HepG2 (cell line): Measurements from ENCODE around the gene SEMA5B. TPM values are rescaled to one million over a fixed set of nuclear protein-coding genes. Genes with fewer than 3 reads are reported as not detected.

Experiments used
- ATAC-seq: fragments of 200-7000 bp; cut with Tn5 transposase; 3 replicates; pipeline ENCODE4 v1.9.1; 2020; ENCODE audit warnings: mild to moderate bottlenecking, moderate library complexity
- BruUV-seq: library from RNA; stranded (reverse); fragments of 400-500 nt; replicated peaks from 2 replicates; lab custom pipeline; 2021; lab: Mats Ljungman, UMichigan
- CTCF ChIA-PET: fragments of 300-600 bp; formaldehyde crosslinking; extraction: SDS; loops from one replicate; lab custom pipeline; 2021; ENCODE audit warnings: low total read pairs, inconsistent platforms, low intra/inter-chr PET ratio; lab: Yijun Ruan, JAX
- POLR2A ChIA-PET: fragments of 350-600 bp; sonication (Branson Sonifier 250); formaldehyde crosslinking; loops from one replicate; lab custom pipeline; 2020; ENCODE audit warnings: antibody characterized with exemption, inconsistent platforms; lab: Yijun Ruan, JAX
- DNase-seq: peaks from one replicate; pipeline ENCODE4 v3.0.0-alpha.2; 2015; ENCODE audit warnings: low spot score
- FAIRE-seq: peaks from 3 replicates; lab custom pipeline; 2011; peaks lifted over from hg19 to GRCh38; lab: Jason Lieb, UNC
- H2AFZ ChIP-seq: one replicate; pipeline ENCODE4 v1.6.1; 2011; ENCODE audit warnings: low read length, inconsistent platforms
- H3K27ac ChIP-seq: fragments of 300-600 bp; 3 replicates; pipeline ENCODE4 v1.8.0; 2011; ENCODE audit warnings: mixed run types, mild to moderate bottlenecking, mixed read lengths, low read length, inconsistent platforms; ENCODE audit not compliant: insufficient read depth; ENCODE audit errors: extremely low read length
- H3K27me3 ChIP-seq, 2 experiments: fragments of 200-600 bp in 1 of 2; 2 replicates in 1 of 2; 3 replicates in 1 of 2; pipeline versions ENCODE4 v1.6.0 to v1.8.0; 2011; ENCODE audit warnings: low read length in 2 of 2, mild to moderate bottlenecking in 2 of 2, moderate library complexity in 2 of 2, inconsistent platforms in 1 of 2; ENCODE audit not compliant: insufficient read depth in 2 of 2, control insufficient read depth in 1 of 2
- H3K36me3 ChIP-seq, 2 experiments: fragments of 200-600 bp in 1 of 2; replicated peaks in 1 of 2; 2 replicates in 1 of 2; 3 replicates in 1 of 2; pipeline versions ENCODE4 v1.5.1 to v1.8.0; 2011; ENCODE audit warnings: low read length in 2 of 2, inconsistent platforms in 1 of 2; ENCODE audit not compliant: insufficient read depth in 2 of 2, control insufficient read depth in 1 of 2
- H3K4me1 ChIP-seq: 2 replicates; pipeline ENCODE4 v1.5.1; 2012; ENCODE audit warnings: low read length, inconsistent platforms; ENCODE audit not compliant: insufficient read depth
- H3K4me2 ChIP-seq: 2 replicates; pipeline ENCODE4 v1.6.0; 2011; ENCODE audit warnings: low read depth, low read length, inconsistent platforms
- H3K4me3 ChIP-seq, 3 experiments: fragments of 200-600 bp in 1 of 3; sonication (generic), shearing (Covaris generic) in 1 of 3; replicated peaks in 1 of 3; 2 replicates each; pipeline ENCODE4 v1.5.1; 2011 to 2016; ENCODE audit warnings: low read length in 3 of 3, inconsistent platforms in 2 of 3, low read depth in 2 of 3, mild to moderate bottlenecking in 2 of 3, control low read depth in 1 of 3, mixed read lengths in 1 of 3; ENCODE audit not compliant: insufficient read depth in 1 of 3
- H3K79me2 ChIP-seq: one replicate; pipeline ENCODE4 v1.6.1; 2011; ENCODE audit warnings: low read length, inconsistent platforms; ENCODE audit not compliant: insufficient read depth
- H3K9ac ChIP-seq: 2 replicates; pipeline ENCODE4 v1.6.0; 2011; ENCODE audit warnings: mild to moderate bottlenecking, low read depth, low read length, inconsistent platforms; ENCODE audit not compliant: insufficient read depth
- H3K9me3 ChIP-seq: 2 replicates; pipeline ENCODE4 v1.5.1; 2012; ENCODE audit warnings: mild to moderate bottlenecking, low read length
- H4K20me1 ChIP-seq: 2 replicates; pipeline ENCODE4 v1.6.0; 2011; ENCODE audit warnings: inconsistent platforms, mild to moderate bottlenecking, low read length, moderate library complexity; ENCODE audit not compliant: insufficient read depth
- ATF5 ChIP-seq: sonication (generic); formaldehyde crosslinking; IDR thresholded peaks from 2 replicates; pipeline ENCODE4 v1.4.0; 2020; ENCODE audit warnings: mild to moderate bottlenecking, low read depth, missing genetic modification reagents
- BHLHE40 ChIP-seq: IDR thresholded peaks from 2 replicates; pipeline ENCODE4 v1.6.1; 2011; ENCODE audit warnings: low read length, improper control_type of control experiment
- HDAC2 ChIP-seq: sonication (generic); formaldehyde crosslinking; IDR thresholded peaks from 2 replicates; pipeline ENCODE4 v1.4.0; 2020; ENCODE audit warnings: missing genetic modification reagents
- TFE3 ChIP-seq: IDR thresholded peaks from 2 replicates; pipeline ENCODE4 v1.6.1; 2016
- ZFP82 ChIP-seq: sonication (generic); formaldehyde crosslinking; IDR thresholded peaks from 2 replicates; pipeline ENCODE4 v1.5.1; 2020; ENCODE audit warnings: mild to moderate bottlenecking, missing genetic modification reagents, borderline replicate concordance
- ZNF317 ChIP-seq: sonication (generic); formaldehyde crosslinking; IDR thresholded peaks from 2 replicates; pipeline ENCODE4 v1.5.0; 2020; ENCODE audit warnings: mild to moderate bottlenecking, missing genetic modification reagents
- WGBS: methylation state at CpG from one replicate; pipeline ENCODE4 v1.1.6; 2017; ENCODE audit warnings: low lambda C conversion rate; 5-methylcytosine and 5-hydroxymethylcytosine counted together
- in situ Hi-C: cut with HindIII; loops from 2 replicates; pipeline ENCODE4 v1.10.0; 2017; ENCODE audit warnings: low pct_unique_long_range_greater_than_20kb; ENCODE audit not compliant: extremely low pct_ligation_motif_present
- intact Hi-C: fragments of 100-400 bp; cut with micrococcal nuclease; formaldehyde crosslinking; loops from one replicate; pipeline ENCODE4 v1.10.0; 2022; ENCODE audit not compliant: unreplicated experiment
- polyA plus RNA-seq, 8 experiments: library from polyadenylated mRNA; depleted of rRNA in 3 of 8; stranded (reverse) in 7 of 8; unstranded in 1 of 8; fragments of >200 nt; fragmentation: Illumina TruSeq in 4 of 8; extraction: Trizol in 4 of 8; gene quantifications; 2 replicates each; pipeline versions ENCODE4 v1.2.1 to v1.2.3, GENCODE V29; 2011 to 2016; ENCODE audit warnings: low read depth in 4 of 8, missing spikeins in 1 of 8, mixed read lengths in 1 of 8; ENCODE audit not compliant: insufficient read depth in 1 of 8
- total RNA-seq, 5 experiments: library from RNA; depleted of rRNA; stranded (reverse); fragments of >200 nt; fragmentation: Illumina TruSeq; extraction: Trizol; gene quantifications; 2 replicates each; pipeline ENCODE4 v1.2.3, GENCODE V29; 2016; ENCODE audit warnings: low read depth in 1 of 5
- TF ChIP-seq, protein P1 (sequence below), 2 experiments: sonication (generic) in 1 of 2; formaldehyde crosslinking in 1 of 2; IDR thresholded peaks; 2 replicates each; pipeline versions ENCODE4 v1.4.0 to v1.6.1; 2018 to 2020; ENCODE audit warnings: missing genetic modification reagents in 2 of 2, borderline replicate concordance in 1 of 2, low read depth in 1 of 2, mild to moderate bottlenecking in 1 of 2, missing biosample characterization in 1 of 2

The SEMA5B gene
- total and polyA plus RNA-seq, 2 of the 13 experiments (the other 11 are each of a cell fraction or from before 2014, with no cell fraction given): not detected

DNA sequence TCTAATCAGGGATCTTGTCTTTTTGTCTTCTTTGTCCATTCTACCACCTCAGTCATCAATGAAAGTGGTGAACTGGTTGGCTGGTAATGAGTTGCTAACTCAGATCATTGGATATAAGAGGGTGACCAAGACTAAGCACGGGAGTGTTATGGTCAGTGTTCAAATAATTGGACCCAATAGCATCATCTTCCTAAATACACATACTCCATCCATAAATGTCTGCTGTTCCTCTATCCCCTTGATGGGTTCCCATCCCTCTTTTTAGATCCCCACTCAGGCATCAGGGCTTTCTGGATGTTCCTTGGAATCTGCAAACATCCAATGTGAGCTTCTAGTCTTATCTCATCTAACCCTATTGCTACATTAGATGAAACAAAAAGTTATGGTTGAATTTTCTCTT is 3.5 kb downstream of the SEMA5B start:
- POLR2A ChIA-PET: no interaction called here
- intact Hi-C loops: no loop called here

More for the DNA sequence above, 3.5 kb downstream of the SEMA5B start:
- no peaks in the 10 kb centered on the region for H3K9me3 ChIP-seq
- H3K27me3 ChIP-seq: peaks cover 15 to 85% of the 10 kb centered on the region in 2 experiments
- BruUV-seq: no TSS peak
- 0% methylated on average over 1 of the region's 1 CpG for WGBS
- no peak for FAIRE-seq
- H3K79me2 ChIP-seq: no peaks in the 10 kb centered on the region
- no peak for ATAC-seq
- no peak overlapping the region for H3K4me3 ChIP-seq
- no peak for DNase-seq
- TF ChIP-seq TFE3 (no peak), ZFP82 (CRISPR knock-in tag) (no peak), ZNF317 (CRISPR knock-in tag) (0 out of 2 replicates have a peak, but pooled peaks have one; percentile 38), HDAC2 (CRISPR knock-in tag) (no peak), BHLHE40 (no peak), ATF5 (CRISPR knock-in tag) (no peak)
- TF ChIP-seq, protein P1, sequence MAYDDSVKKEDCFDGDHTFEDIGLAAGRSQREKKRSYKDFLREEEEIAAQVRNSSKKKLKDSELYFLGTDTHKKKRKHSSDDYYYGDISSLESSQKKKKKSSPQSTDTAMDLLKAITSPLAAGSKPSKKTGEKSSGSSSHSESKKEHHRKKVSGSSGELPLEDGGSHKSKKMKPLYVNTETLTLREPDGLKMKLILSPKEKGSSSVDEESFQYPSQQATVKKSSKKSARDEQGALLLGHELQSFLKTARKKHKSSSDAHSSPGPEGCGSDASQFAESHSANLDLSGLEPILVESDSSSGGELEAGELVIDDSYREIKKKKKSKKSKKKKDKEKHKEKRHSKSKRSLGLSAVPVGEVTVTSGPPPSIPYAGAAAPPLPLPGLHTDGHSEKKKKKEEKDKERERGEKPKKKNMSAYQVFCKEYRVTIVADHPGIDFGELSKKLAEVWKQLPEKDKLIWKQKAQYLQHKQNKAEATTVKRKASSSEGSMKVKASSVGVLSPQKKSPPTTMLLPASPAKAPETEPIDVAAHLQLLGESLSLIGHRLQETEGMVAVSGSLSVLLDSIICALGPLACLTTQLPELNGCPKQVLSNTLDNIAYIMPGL (CRISPR knock-in tag; IDR thresholded peaks at IDR 0.05; ENCODE audit: borderline replicate concordance in 1 of 2, low read depth in 1 of 2): no peak
- in situ Hi-C loops: no loop called here
- CTCF ChIA-PET: no interaction called here
- no peak overlapping the region for H3K4me2 ChIP-seq
- H3K27ac ChIP-seq: no peak overlapping the region
- H3K9ac ChIP-seq: no peak overlapping the region
- H2AFZ ChIP-seq: no peak overlapping the region
- H3K4me1 ChIP-seq: peaks cover 22% of the 10 kb centered on the region
- H3K36me3 ChIP-seq: no peaks in the 10 kb centered on the region
- no peaks in the 10 kb centered on the region for H4K20me1 ChIP-seq
